Psoas muscle (tissue), 8 donors: ENCODE measurements around the gene UBE3A. TPM values are rescaled to one million over a fixed set of nuclear protein-coding genes. Genes with fewer than 3 reads are reported as not detected.

Experiments used
- ATAC-seq, 4 donors: fragments of 200-7000 bp; cut with Tn5 transposase; one replicate each; pipeline ENCODE4 v1.9.1; 2020; ENCODE audit warnings: moderate library complexity in 3 of 4, mild to moderate bottlenecking in 2 of 4
- DNase-seq, 2 donors: peaks; one replicate each; pipeline ENCODE4 v3.0.0-alpha.2; 2020
- H3K27ac ChIP-seq: fragments of 200-600 bp; one replicate; pipeline ENCODE4 v1.8.0; 2022
- H3K27me3 ChIP-seq, 3 donors: fragments of 200-600 bp in 1 of 3; one replicate each; pipeline versions ENCODE4 v1.6.1 to v1.8.0; 2013 to 2022; ENCODE audit warnings: low read length in 2 of 3, mild to moderate bottlenecking in 2 of 3, moderate library complexity in 1 of 3; ENCODE audit not compliant: insufficient read depth in 3 of 3
- H3K36me3 ChIP-seq, 2 donors: fragments of 200-600 bp in 1 of 2; one replicate each; pipeline versions ENCODE4 v1.6.1 to v1.8.0; 2013 to 2022; ENCODE audit warnings: low read depth in 1 of 2, mild to moderate bottlenecking in 1 of 2, moderate library complexity in 1 of 2; ENCODE audit not compliant: insufficient read depth in 1 of 2
- H3K4me1 ChIP-seq: fragments of 200-600 bp; one replicate; pipeline ENCODE4 v1.8.0; 2022
- H3K4me3 ChIP-seq: fragments of 200-600 bp; one replicate; pipeline ENCODE4 v1.8.0; 2022; ENCODE audit warnings: mild to moderate bottlenecking
- H3K9me3 ChIP-seq: fragments of 200-600 bp; one replicate; pipeline ENCODE4 v1.8.0; 2022
- CTCF ChIP-seq: fragments of 200-600 bp; IDR thresholded peaks from one replicate; pipeline ENCODE4 v1.8.0; 2022; ENCODE audit warnings: antibody characterized with exemption
- WGBS, 3 donors: extraction: QIAGEN DNeasy Blood & Tissue Kit; methylation state at CpG; one replicate each; pipeline versions ENCODE4 v1.1.6 to v1.1.7; 2013; 5-methylcytosine and 5-hydroxymethylcytosine counted together
- intact Hi-C, 2 donors: fragments of 100-400 bp; cut with DNase I; formaldehyde crosslinking; loops; one replicate each; pipeline versions ENCODE4 v1.11.0 to v1.14.2; 2022
- polyA plus RNA-seq, 3 donors: library from polyadenylated mRNA; stranded (reverse); fragments of 200-250 nt; gene quantifications; one replicate each; pipeline ENCODE4 v1.2.3, GENCODE V29; 2013
- total RNA-seq, 4 donors: library from RNA; stranded (reverse); fragmentation: NEBNext Ultra II Directional in 2 of 4; extraction: Animal tissue kit (Norgen Biotek cat#: 25700) in 2 of 4; gene quantifications; one replicate each; pipeline versions ENCODE4 v1.2.1 to v1.2.4, GENCODE V29; 2021 to 2023
- donor health status: healthy with polysubstance abuse.
- donor health status: DM: no; HTN: no; CAD: no; lungs with moderate emphysema.
- donor health status: Bipolar disorder and iron deficiency.
- donor health status: healthy.
- donor health status: DM: yes; HTN: yes; CAD: no.
- donor health status: DM: no; HTN: no; CAD: no.
- donor health status: DM: no; HTN: no; CAD: no.
- donor health status: DM: yes; HTN: yes; CAD: no.

UBE3A gene
- total and polyA plus RNA-seq, 7 donors, result 53.5 to 198 (median 144) TPM

GRCh38 chr15:25422021-25422420 is 16.8 kb downstream of the UBE3A start:
- Histone ChIP-seq H3K4me3 (no peak overlapping the region), H3K9me3 (no peaks in the 10 kb centered on the region), H3K36me3 (peaks cover 0 to 3% of the 10 kb centered on the region in 2 donors), H3K27ac (no peak overlapping the region), H3K4me1 (peaks cover 57% of the 10 kb centered on the region), H3K27me3 (no peaks in the 10 kb centered on the region)
- TF ChIP-seq CTCF, result no peak
- intact Hi-C loops, result loop anchor here (5.0 kb wide), 2 partner anchors 45 to 70 kb away; no protein-coding TSS in a partner anchor
- ATAC-seq (no peak), DNase-seq (no peak)
- 62 to 74% (median 69%) methylated on average over 2 of the region's 2 CpGs for WGBS, 3 donors

GRCh38 chr15:25418202-25418601 is 20.6 kb downstream of the UBE3A start:
- TF ChIP-seq CTCF, result no peak
- intact Hi-C loops, result no loop called here
- ATAC-seq, result no peak

GRCh38 chr15:25417604-25418003 is 21.2 kb downstream of the UBE3A start:
- ATAC-seq (no peak), DNase-seq (no peak)
- Histone ChIP-seq H3K9me3 (no peaks in the 10 kb centered on the region), H3K27ac (no peak overlapping the region), H3K4me1 (peaks cover 56% of the 10 kb centered on the region), H3K4me3 (no peak overlapping the region), H3K36me3 (peaks cover 0 to 3% of the 10 kb centered on the region in 2 donors), H3K27me3 (no peaks in the 10 kb centered on the region)
- no peak for TF ChIP-seq CTCF
- intact Hi-C loops, result no loop called here
- 95 to 96% (median 96%) methylated on average over 2 of the region's 2 CpGs for WGBS, 3 donors

More at GRCh38 chr15:25418202-25418601, 20.6 kb downstream of the UBE3A start:
- peaks cover 57% of the 10 kb centered on the region for H3K4me1 ChIP-seq
- no peaks in the 10 kb centered on the region for H3K27me3 ChIP-seq
- no peaks in the 10 kb centered on the region for H3K9me3 ChIP-seq
- H3K36me3 ChIP-seq, result peaks cover 0 to 3% of the 10 kb centered on the region in 2 donors
- DNase-seq, result no peak
- no peak overlapping the region for H3K4me3 ChIP-seq
- H3K27ac ChIP-seq, result no peak overlapping the region
- WGBS, 3 donors, result 82 to 89% (median 87%) methylated on average over 4 of the region's 4 CpGs

- no peak for DNase-seq
- intact Hi-C loops, result no loop called here
- peaks cover 60% of the 10 kb centered on the region for H3K4me1 ChIP-seq
- WGBS, 3 donors, result 45 to 60% (median 56%) methylated on average over 3 of the region's 3 CpGs
- ATAC-seq, result peak in 2 of 4 donors; percentile 32 to 39
- no peak overlapping the region for H3K27ac ChIP-seq
- no peaks in the 10 kb centered on the region for H3K9me3 ChIP-seq
- H3K27me3 ChIP-seq, result no peaks in the 10 kb centered on the region
- H3K4me3 ChIP-seq, result no peak overlapping the region
- no peak for TF ChIP-seq CTCF
- H3K36me3 ChIP-seq, result peaks cover 0 to 3% of the 10 kb centered on the region in 2 donors
Measured at GRCh38 chr15:25416693-25417092, 22.1 kb downstream of the UBE3A start.

- Histone ChIP-seq H3K36me3 (peaks cover 0 to 3% of the 10 kb centered on the region in 2 donors), H3K4me1 (peaks cover 62% of the 10 kb centered on the region), H3K9me3 (no peaks in the 10 kb centered on the region), H3K27me3 (no peaks in the 10 kb centered on the region), H3K4me3 (no peak overlapping the region), H3K27ac (no peak overlapping the region)
- DNase-seq (no peak), ATAC-seq (no peak)
- no peak for TF ChIP-seq CTCF
- 77 to 84% (median 79%) methylated on average over 3 of the region's 3 CpGs for WGBS, 3 donors
- intact Hi-C loops, result no loop called here
Measured at GRCh38 chr15:25415707-25416106, 23.1 kb downstream of the UBE3A start.
